Kidney glomerular epithelial cell (primary cell): ENCODE measurements around the gene EGLN1.
"Not testable (repeated sequence)": the region's sequence is repeated elsewhere in the genome, so short reads cannot be mapped to it uniquely, and the experiment has no call there.

Experiments used
- DNase-seq: peaks from one replicate; lab custom pipeline; 2025; lab: John Stamatoyannopoulos, UW

The EGLN1 gene

GRCh38 chr1:231421971-231422797 lies at the start of gene EGLN1:
Gene EGLN1 (minus strand): TSS chr1:231422287. CDS start chr1:231421888, 399 bp downstream.
- DNase-seq, result peak; percentile 84

- DNase-seq, result not testable (repeated sequence)
Measured at GRCh38 chr1:231471500-231471899, 49.4 kb upstream of the EGLN1 start.

- not testable (repeated sequence) for DNase-seq
Measured at GRCh38 chr1:231471027-231471426, 48.9 kb upstream of the EGLN1 start.

GRCh38 chr1:231467986-231468385 lies 45.9 kb upstream of the EGLN1 start:
- no peak for DNase-seq

- no peak for DNase-seq
Measured at GRCh38 chr1:231465051-231465450, 43.0 kb upstream of the EGLN1 start.

GRCh38 chr1:231463541-231463940 lies 41.5 kb upstream of the EGLN1 start:
- DNase-seq, result no peak

- no peak for DNase-seq
Measured at GRCh38 chr1:231460614-231461013, 38.5 kb upstream of the EGLN1 start.

GRCh38 chr1:231459438-231459837 lies 37.4 kb upstream of the EGLN1 start:
- not testable (repeated sequence) for DNase-seq

GRCh38 chr1:231457956-231458355 lies 35.9 kb upstream of the EGLN1 start:
- DNase-seq, result not testable (repeated sequence)

- not testable (repeated sequence) for DNase-seq
Measured at GRCh38 chr1:231454133-231454532, 32.0 kb upstream of the EGLN1 start.

GRCh38 chr1:231446138-231446537 lies 24.1 kb upstream of the EGLN1 start:
- no peak for DNase-seq

- no peak for DNase-seq
Measured at GRCh38 chr1:231444059-231444458, 22.0 kb upstream of the EGLN1 start.

- no peak for DNase-seq
Measured at GRCh38 chr1:231443363-231443762, 21.3 kb upstream of the EGLN1 start.

- DNase-seq, result no peak
Measured at GRCh38 chr1:231442735-231443134, 20.6 kb upstream of the EGLN1 start.

GRCh38 chr1:231432996-231433395 lies 10.9 kb upstream of the EGLN1 start:
- DNase-seq, result no peak

- DNase-seq, result no peak
Measured at GRCh38 chr1:231431665-231432415, 9.8 kb upstream of the EGLN1 start.

- not testable (repeated sequence) for DNase-seq
Measured at GRCh38 chr1:231430678-231431352, 8.7 kb upstream of the EGLN1 start.

- no peak for DNase-seq
Measured at GRCh38 chr1:231428377-231428776, 6.3 kb upstream of the EGLN1 start.

- DNase-seq, result no peak
Measured at GRCh38 chr1:231424950-231425805, 3.1 kb upstream of the EGLN1 start.

GRCh38 chr1:231423648-231424047 lies 1.6 kb upstream of the EGLN1 start:
- no peak for DNase-seq

- no peak for DNase-seq
Measured at GRCh38 chr1:231422798-231423309, 767 bp upstream of the EGLN1 start.
